IPS DF 4.7 (cell line): ENCODE data around the gene TTLL5.

Experiments
- DNase-seq: peaks from one replicate; pipeline ENCODE4 v3.0.0-alpha.2; 2013; ENCODE audit warnings: low spot score; ENCODE audit errors: extremely low read depth

Gene TTLL5

GRCh38 chr14:75863221-75863620 is 202.2 kb downstream of the TTLL5 start:
- no peak for DNase-seq

- DNase-seq, result no peak
Measured at GRCh38 chr14:75864352-75864751, 203.3 kb downstream of the TTLL5 start.

DNA sequence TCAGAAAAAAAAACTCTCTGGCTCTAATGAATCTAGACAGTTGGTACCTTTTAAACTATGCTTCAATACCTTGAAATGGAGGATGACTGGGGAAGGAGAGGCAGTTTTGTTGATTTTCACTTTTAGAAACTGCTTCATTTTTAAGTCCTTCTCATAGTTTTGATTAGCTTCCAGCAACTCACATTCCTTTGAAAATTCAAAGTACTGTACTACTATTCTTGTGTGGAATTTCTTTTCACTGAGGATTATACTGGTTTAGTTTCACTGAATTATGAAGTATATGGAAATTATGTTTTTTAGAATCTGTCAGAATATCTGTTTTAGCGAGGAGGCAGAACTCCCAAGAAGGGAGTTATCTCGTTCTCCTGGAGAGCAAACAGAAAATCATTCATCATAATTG is 204.5 kb downstream of the TTLL5 start:
- no peak for DNase-seq

- no peak for DNase-seq
Measured at GRCh38 chr14:75866970-75867369, 205.9 kb downstream of the TTLL5 start.

GRCh38 chr14:75871181-75871880 is 210.3 kb downstream of the TTLL5 start:
- DNase-seq, result no peak

GRCh38 chr14:75875958-75876357 is 214.9 kb downstream of the TTLL5 start:
- DNase-seq, result no peak

DNA sequence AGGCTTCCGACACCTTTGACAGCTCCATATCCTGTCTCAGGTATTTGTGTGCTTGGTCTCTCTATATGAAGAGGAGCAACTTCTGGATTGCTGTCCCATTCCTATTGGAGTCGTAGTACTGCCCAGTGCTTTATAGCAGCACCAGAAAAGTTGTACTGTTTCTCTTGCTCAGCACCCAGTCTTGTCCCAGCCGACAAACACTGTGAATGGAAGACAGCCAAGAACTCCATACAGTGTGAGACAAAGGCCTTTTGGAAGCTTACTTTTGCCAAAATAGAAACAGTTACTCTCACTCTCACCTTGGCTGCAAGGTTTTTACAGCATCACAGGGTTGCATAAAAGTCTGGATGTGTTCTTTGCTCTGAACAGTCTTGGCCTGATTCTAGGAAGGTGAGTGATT is 215.5 kb downstream of the TTLL5 start:
- DNase-seq, result no peak

DNA sequence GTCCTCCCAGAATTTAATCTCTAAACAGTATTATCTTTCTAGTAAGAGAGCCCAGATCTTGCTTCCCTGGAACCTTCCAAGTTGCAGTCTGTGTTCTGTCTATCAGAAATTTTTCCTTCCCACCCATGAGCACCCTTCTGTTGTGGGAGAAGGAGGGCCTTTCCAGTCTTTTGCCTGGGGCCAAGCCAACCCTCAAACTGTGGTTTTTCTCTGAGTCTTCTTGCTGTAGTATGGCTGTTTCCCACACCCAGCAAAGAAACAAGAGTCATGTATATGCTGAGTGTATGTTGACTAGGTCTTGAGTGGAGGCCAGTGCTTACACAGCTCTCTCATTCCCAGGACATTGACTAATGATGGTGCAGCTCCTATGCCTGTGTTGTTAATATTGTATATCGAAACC is 216.2 kb downstream of the TTLL5 start:
- DNase-seq, result no peak

GRCh38 chr14:75877884-75878283 is 216.8 kb downstream of the TTLL5 start:
- DNase-seq, result no peak

- DNase-seq, result no peak
Measured at GRCh38 chr14:75879031-75879430, 218.0 kb downstream of the TTLL5 start.

- no peak for DNase-seq
Measured at GRCh38 chr14:75880512-75880911, 219.5 kb downstream of the TTLL5 start.

- DNase-seq, result no peak
Measured at GRCh38 chr14:75881994-75882393, 220.9 kb downstream of the TTLL5 start.

DNA sequence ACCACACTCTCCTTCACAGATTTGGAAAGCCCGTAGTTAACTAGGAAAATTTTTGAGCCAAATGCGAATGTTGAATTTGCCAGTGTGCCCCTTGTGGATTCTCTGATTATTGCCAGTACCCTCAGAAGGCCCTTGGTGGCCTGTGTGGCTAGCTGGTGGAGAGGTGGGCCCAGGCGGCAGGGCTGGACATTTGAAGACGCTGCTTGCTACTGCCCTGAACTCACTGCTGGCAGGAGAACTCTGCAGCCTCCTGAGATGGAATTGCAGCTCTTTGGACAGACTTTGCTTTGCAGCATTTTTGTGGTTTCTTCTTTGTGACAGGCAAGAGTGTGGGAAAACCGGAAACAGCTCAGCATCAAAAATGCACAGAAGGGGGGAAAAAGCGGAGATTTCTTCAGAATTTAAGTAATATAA is 223.2 kb downstream of the TTLL5 start:
- no peak for DNase-seq

DNA sequence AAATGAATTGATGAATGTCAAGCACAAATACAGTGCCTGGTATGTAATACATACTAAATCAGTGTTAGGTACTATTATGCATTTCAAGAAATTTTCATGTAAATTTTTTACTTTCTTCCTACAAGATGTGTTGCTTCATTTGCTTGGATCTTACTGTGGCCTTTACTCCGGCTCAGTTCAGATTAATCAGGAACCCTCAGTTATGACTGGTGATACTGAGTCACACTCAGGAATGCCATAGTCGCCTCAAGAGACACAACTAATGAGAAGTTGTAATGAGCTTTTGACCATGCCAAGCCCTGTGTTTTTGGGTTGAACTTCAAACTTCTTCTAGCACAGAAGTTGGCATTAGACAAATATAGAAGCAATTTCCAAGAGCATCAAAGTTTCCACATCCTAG is 224.8 kb downstream of the TTLL5 start:
- no peak for DNase-seq

DNA sequence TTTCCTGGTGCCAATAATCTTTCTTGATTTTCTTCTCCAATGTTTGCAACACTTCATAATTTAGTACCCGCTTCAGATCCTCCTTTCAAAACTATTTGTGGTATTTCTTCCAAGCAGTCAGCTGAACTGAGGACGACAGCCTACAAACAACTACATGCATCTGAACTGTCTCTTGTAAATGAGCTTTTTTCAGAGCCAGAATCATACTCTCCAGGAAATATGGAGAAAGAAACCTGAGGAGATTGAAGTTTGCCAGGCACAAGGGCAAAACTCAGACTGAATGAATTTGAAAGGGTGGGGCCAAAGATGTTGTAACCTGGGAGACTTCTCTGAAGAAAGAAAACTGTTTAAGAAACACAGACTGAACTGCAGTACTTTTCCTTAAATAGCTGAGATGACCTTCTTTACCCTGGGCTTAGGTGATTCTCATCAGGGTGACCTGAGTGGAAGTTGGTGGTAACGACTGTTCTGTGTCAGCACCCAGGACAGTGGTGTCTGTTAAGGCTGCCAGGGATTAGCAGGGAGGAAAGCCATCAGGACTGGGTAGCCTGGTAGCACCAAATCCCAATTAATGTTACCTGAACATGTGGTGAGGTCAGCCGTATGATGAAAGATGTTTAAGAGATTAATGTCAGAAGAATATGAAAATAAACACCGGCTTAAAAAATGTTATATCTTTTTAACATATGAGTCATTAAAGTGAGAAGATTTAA is 225.7 kb downstream of the TTLL5 start:
- DNase-seq, result no peak

DNA sequence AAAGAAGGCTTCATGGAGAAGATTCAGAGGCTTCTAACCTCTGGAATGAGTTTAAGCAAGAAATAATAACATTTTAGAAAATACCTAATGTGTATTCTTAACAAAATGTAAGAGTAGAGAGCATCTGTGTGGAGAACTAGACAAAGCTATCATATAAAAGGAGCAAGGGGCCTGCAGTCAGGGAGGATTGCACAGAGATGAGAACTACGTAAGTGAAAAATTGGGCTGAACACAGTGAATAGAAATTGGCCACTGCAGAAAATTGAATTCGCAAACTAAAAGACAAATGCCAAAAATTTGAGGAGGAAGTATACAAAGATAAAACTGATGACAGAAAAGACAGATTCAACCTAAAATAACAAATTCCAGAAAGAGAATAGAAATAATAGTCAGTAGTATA is 227.9 kb downstream of the TTLL5 start:
- DNase-seq, result no peak

DNA sequence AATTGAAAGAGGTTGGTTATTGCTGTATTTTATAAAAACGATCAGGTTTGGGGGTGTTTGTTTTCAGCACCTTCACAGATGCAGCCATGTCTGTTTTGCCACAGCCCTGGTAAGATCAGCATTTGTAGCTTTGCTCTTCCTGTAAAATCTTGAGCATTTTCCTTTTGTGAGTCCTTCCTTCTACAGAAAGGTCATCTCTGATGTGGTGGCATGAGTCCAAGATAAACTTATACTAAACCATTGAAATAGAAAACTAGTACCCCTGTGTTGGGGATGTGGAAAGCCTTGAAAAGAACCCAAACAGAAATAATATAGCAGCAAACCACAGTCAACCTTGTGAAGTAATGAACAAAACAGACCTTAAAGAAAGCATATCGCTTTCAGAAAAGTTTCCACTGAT is 235.3 kb downstream of the TTLL5 start:
- DNase-seq, result no peak

GRCh38 chr14:75904311-75904710 is 243.3 kb downstream of the TTLL5 start:
- DNase-seq, result no peak

GRCh38 chr14:75905147-75905904 is 244.3 kb downstream of the TTLL5 start:
- no peak for DNase-seq

GRCh38 chr14:75906228-75906627 is 245.2 kb downstream of the TTLL5 start:
- DNase-seq, result no peak

DNA sequence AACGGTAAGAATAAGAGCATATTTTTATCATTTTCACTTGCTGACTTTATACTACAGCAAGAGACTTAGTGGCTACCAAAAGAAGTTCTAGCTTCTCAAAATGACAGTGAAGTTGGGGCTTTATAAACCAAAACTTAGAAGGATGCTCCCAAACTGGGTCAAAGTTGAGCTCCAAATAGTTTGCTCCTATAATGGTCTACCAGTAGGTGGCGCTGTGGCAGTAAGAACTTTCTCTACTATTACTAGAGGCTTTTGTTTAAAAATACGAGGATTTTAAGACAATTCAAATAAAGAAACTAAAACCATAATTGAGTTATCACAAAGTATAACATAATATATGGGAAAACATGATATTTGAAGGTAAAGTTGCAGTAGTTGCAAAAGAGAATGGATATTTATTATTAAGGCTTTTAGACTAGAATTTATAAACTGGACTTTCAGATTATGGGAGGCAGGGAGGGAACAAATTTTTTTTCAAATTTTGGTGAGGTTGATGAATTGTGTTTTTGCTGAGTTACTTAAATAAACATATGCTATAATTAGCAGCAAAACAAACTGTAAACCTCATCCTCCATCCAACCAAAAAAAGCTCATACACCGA is 245.7 kb downstream of the TTLL5 start:
- peak; percentile 28 for DNase-seq

DNA sequence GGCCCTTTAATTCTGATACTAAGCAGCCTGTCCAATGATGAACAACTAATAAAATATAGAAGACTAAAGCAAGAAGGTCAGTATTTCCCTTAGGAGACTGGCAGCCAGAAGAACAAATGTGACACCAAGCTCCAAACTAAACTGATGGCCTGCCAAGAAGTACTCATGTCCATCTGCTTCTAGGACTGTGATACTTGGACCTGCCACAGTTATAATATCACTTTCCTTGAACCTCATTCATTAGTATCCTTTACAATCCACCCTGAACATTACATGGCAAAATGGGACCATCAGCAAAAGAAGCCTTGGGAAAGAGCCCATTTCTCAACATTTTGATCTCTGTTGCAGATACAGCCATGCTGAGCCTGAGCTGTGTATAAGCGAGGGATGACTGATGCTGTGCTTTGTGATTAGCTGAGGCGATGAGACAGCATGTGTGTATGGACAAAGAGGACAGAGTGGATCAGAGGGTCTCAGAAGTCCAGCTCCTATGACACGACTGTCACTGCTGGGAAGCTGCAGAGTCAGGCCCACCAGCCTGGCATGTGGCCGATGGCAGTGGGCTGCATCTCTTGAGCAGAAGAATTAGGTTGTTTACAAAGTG is 246.8 kb downstream of the TTLL5 start:
- no peak for DNase-seq
